D721Med (cell line): ENCODE results near the gene KIAA0825.

Experiments used
- DNase-seq: peaks from one replicate; pipeline ENCODE4 v3.0.0; 2011; ENCODE audit warnings: low spot score; ENCODE audit not compliant: insufficient read length
- FAIRE-seq: peaks from 2 replicates; lab custom pipeline; 2011; peaks lifted over from hg19 to GRCh38; lab: Jason Lieb, UNC
- TF ChIP-seq, protein P1 (sequence below): IDR thresholded peaks from 2 replicates; pipeline ENCODE4 v1.5.1; 2012; ENCODE audit warnings: mild to moderate bottlenecking, control low read depth; ENCODE audit not compliant: insufficient read depth; ENCODE audit errors: missing control alignments

Gene KIAA0825

DNA sequence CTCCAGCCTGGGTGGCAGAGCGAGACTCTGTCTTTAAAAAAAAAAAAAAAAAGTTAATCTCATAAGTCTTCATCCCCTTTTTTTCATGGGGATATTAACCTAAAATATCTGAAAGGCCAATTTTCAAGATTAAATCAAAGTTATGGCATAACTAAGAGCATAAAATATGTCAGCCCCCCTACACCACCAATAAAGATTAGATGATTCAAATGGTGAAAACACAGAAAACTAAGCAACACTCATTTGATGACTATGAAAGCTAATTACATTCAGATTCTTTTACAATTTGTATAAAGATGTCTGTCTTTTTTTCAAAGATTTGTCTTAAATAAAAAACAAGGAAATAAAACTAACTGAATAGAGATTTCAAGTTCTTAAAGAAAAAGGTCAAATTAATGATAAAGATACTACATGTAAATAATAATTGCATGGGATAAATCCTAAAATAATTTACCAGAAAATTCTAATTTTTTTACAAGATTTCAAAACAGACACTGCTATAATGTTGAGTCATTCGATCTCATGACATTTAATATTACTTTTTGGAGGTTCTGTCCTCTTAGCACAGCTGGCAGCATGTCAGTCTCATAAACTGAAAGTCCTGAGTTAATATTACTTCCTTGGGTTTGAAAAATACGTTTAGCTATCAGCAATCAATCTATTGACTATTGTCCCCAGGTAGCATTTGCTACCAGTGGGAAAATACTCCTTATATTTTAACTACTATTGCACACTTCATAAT lies 112.9 kb downstream of the KIAA0825 start:
- no peak for DNase-seq
- TF ChIP-seq, protein P1, sequence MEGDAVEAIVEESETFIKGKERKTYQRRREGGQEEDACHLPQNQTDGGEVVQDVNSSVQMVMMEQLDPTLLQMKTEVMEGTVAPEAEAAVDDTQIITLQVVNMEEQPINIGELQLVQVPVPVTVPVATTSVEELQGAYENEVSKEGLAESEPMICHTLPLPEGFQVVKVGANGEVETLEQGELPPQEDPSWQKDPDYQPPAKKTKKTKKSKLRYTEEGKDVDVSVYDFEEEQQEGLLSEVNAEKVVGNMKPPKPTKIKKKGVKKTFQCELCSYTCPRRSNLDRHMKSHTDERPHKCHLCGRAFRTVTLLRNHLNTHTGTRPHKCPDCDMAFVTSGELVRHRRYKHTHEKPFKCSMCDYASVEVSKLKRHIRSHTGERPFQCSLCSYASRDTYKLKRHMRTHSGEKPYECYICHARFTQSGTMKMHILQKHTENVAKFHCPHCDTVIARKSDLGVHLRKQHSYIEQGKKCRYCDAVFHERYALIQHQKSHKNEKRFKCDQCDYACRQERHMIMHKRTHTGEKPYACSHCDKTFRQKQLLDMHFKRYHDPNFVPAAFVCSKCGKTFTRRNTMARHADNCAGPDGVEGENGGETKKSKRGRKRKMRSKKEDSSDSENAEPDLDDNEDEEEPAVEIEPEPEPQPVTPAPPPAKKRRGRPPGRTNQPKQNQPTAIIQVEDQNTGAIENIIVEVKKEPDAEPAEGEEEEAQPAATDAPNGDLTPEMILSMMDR, result no peak
- FAIRE-seq, result no peak

DNA sequence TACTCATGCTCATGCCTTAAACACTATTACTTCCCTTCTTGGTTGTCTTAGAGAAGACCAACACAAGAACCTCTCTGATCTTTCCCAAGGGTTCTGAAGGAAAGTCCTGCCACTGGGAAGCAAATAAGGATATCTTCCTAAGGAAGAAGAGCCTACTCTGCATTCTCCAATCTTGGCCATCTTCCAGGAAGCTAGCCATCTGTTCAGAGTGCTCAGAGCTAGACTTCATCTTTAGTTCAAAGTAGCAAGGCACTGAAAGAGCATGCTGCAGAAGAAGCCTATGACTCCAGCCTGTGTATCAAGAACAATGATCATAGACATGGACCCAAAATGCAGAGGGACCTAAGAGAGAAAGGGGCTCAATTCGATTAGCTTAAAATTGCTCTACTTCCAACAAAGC lies 114.7 kb downstream of the KIAA0825 start:
- FAIRE-seq, result no peak
- DNase-seq, result no peak
- TF ChIP-seq, protein P1, result no peak

DNA sequence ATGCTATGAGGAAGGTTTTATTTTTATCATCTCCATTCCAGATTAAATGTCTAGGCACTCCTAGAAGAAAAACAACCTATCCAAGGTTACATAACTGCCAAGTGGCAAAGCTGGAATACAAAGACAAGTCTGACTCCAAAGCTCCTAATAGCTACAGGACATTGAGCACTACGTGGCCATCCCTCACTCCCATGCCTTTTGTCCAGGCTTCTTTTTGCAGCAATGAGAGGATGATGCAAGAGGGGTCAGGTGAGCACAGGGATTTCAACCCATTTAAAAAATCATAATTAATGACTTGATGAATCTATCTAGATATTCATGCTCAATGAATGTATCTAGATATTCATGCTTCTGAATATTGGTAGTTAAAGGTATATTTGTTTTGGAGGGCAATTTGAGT lies 117.0 kb downstream of the KIAA0825 start:
- TF ChIP-seq, protein P1, result no peak
- DNase-seq (no peak), FAIRE-seq (no peak)

DNA sequence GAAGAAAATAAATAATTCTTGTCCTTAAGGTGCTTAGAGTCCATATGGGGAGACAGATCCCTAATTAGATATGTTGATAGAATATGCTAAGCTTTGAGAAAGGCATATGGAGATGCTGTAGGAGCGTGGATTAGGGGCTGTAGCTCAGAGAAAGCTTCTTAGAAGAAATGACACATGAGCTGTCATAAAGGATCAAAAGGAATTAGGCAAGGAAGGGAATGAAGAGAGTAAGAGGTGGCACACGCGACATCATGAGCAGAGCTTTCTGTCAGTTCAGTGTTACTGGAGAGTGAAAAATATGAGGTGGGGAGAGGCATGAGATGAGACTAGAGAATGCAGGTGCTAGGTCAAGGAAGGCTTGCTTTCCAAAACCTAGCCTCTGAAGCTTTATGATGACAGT lies 118.6 kb downstream of the KIAA0825 start:
- peak; percentile 99 for FAIRE-seq

DNA sequence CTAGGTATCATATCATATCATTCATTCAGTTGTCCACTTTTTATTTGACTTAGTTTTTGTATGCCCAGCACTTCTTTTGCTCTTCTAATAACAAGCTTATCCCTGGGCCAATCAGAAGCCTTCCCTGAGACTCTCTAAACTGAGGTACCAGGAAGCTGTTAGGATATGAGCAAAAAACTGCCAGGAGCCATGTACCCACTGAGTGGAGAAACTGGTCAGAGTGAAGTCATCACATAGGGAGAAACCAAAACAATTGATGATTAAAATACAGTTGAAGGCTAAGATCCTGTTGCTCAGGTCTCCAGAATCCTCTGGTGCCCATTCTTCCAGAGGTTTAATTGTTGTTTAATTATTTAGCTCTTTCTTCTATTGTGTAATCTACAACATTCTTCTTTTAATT lies 120.2 kb downstream of the KIAA0825 start:
- TF ChIP-seq, protein P1, result no peak
- no peak for DNase-seq
- no peak for FAIRE-seq

More for the DNA sequence above, 118.6 kb downstream of the KIAA0825 start:
- DNase-seq, result peak; percentile 28
- TF ChIP-seq, protein P1, result no peak

DNA sequence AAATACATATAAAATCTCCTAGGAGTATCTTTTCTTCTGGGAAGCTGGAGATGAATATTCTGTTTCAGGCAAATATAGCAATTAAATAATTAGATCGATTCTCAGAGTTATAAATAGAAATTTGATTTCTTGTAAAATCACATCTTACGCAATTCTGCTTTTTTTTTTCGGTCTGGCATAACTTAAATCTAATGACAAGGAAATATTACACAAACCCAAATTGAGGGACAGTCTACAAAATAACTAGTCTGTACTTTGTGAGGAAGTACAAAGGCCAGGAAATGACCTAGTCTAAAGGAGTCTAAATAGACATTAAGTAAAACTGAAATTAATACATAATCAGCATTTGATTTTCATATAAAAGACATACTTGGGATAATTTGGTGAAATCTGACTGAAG lies 133.3 kb downstream of the KIAA0825 start:
- FAIRE-seq, result no peak
- TF ChIP-seq, protein P1, result no peak
- DNase-seq, result no peak

DNA sequence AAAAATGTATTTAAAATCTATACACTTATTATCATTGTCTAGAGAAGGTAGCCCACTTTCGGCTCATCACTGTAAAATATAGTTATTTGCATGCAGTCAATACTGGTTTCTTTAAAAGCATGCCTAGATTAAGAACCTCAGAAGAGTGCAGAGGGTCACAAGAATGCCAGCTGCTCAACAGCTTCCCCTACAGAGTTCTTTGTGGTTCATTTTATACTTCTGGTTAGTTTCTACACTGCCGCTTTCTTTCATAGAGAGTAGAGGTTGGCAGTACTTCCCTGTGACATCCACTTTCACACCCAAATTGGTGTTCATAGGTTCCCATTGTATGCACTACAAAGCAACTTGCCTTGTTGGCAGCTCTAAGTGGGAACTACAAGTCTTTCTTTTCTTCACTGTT lies 137.3 kb downstream of the KIAA0825 start:
- TF ChIP-seq, protein P1, result no peak
- FAIRE-seq (no peak), DNase-seq (no peak)
